ENCODE data around the gene KCNQ1.

The KCNQ1 gene

DNA sequence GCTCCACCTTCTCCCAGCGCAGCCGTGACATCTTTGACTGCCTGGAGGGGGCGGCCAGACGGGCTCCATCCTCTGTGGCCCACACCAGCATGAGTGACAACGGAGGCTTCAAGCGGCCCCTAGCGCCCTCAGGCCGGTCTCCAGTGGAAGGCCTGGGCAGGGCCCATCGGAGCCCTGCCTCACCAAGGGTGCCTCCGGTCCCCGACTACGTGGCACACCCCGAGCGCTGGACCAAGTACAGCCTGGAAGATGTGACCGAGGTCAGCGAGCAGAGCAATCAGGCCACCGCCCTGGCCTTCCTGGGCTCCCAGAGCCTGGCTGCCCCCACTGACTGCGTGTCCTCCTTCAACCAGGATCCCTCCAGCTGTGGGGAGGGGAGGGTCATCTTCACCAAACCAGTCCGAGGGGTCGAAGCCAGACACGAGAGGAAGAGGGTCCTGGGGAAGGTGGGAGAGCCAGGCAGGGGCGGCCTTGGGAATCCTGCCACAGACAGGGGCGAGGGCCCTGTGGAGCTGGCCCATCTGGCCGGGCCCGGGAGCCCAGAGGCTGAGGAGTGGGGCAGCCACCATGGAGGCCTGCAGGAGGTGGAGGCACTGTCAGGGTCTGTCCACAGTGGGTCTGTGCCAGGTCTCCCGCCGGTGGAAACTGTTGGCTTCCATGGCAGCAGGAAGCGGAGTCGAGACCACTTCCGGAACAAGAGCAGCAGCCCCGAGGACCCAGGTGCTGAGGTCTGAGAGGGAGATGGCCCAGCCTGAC, 41.7 kb upstream of the KCNQ1 start:
- DNase-seq (ENCODE audit: low spot score in 2 of 2) (no peak), ATAC-seq (ENCODE audit: low read depth) (no peak)
- peaks cover 5% of the 10 kb centered on the region for H3K36me3 Mint-ChIP-seq
- no peak overlapping the region for H3K27ac Mint-ChIP-seq
- H3K4me1 Mint-ChIP-seq: peaks cover 11% of the 10 kb centered on the region
- H3K27me3 Mint-ChIP-seq: no peaks in the 10 kb centered on the region
- H3K9me3 Mint-ChIP-seq: no peaks in the 10 kb centered on the region
- H3K4me3 Mint-ChIP-seq: peak overlapping the region; percentile 21

DNA sequence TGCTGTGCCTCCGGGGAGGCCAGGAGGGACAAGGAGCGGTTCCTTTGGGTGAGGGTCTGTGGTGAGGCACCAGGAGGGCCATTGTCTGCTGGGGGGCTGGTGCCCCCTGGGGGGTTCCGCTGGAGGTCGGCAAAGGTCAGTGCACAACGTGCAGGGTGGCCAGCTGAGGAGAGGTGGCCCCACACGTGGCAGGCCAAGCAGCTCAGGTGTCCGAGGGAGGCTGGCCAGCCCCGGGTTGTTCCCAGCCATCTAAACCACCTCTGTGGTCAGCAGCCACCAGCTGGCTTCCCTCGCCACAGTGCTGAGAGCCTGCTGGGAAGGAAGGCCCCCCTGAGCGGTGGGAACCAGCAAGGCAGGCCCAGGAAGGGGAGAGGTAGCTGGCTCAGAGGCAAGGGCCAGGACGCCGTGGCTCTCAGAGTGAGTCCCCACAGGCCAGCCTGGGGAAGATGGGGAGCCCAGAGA, 40.0 kb upstream of the KCNQ1 start:
- DNase-seq (ENCODE audit: low spot score in 2 of 2) (no peak), ATAC-seq (ENCODE audit: low read depth) (no peak)
- peaks cover 5% of the 10 kb centered on the region for H3K36me3 Mint-ChIP-seq
- no peaks in the 10 kb centered on the region for H3K9me3 Mint-ChIP-seq
- H3K27ac Mint-ChIP-seq: no peak overlapping the region
- no peaks in the 10 kb centered on the region for H3K27me3 Mint-ChIP-seq
- H3K4me1 Mint-ChIP-seq: peaks cover 5% of the 10 kb centered on the region
- no peak overlapping the region for H3K4me3 Mint-ChIP-seq

DNA sequence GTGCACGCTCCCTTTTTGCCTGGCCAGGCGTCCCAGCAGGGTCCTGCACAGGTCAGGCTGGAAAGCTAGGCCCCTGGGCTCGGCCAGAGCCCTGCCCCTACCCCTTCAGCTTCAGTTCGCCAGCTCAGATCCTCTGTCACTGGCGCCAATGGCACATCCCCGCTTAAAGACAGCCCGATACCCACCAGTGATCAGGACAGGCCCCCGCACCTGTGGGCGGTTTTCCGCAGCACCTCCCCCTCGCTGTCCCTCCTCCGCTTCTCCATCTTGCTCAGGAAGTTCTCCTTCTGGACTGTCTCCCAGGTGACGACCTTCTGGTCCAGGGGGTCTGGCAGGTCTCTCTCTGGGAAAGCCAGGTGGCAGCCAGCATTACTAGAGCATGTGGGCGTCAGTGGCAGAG, 38.4 kb upstream of the KCNQ1 start:
- Mint-ChIP-seq H3K9me3 (no peaks in the 10 kb centered on the region), H3K4me3 (no peak overlapping the region), H3K4me1 (peaks cover 3% of the 10 kb centered on the region), H3K27me3 (peaks cover 2% of the 10 kb centered on the region), H3K27ac (no peak overlapping the region), H3K36me3 (peaks cover 5% of the 10 kb centered on the region)
- DNase-seq (ENCODE audit: low spot score in 2 of 2) (no peak), ATAC-seq (ENCODE audit: low read depth) (no peak)

DNA sequence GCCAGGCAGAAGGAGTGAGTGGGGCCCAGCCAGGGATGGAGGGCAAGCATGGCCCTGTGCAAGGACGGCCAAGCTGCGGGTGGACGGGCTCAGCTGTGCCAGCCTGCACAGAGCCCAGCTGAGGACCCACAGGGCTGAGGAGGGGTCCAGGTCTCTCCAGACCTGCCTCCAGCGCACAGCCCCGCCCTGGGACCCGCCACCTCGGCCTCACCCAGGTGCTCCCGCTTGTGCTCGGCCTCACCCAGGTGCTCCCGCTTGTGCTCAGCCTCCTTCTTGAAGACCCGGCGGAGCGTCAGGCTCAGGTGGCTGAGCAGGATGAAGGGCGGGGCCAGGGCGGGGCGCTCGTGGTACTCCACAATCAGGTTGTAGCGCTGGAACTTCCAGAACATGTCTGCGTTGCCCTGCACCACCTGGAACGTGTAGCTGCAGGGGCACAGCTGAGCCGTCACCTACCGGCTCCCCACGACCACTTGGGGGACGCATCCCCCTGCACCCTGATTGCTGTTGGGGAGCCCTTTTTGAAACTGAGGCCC, 37.9 kb upstream of the KCNQ1 start:
- peaks cover 2% of the 10 kb centered on the region for H3K27me3 Mint-ChIP-seq
- H3K9me3 Mint-ChIP-seq: no peaks in the 10 kb centered on the region
- H3K27ac Mint-ChIP-seq: no peak overlapping the region
- H3K36me3 Mint-ChIP-seq: peaks cover 5% of the 10 kb centered on the region
- peaks cover 2% of the 10 kb centered on the region for H3K4me1 Mint-ChIP-seq
- DNase-seq (ENCODE audit: low spot score in 2 of 2) (no peak), ATAC-seq (ENCODE audit: low read depth) (no peak)
- no peak overlapping the region for H3K4me3 Mint-ChIP-seq

DNA sequence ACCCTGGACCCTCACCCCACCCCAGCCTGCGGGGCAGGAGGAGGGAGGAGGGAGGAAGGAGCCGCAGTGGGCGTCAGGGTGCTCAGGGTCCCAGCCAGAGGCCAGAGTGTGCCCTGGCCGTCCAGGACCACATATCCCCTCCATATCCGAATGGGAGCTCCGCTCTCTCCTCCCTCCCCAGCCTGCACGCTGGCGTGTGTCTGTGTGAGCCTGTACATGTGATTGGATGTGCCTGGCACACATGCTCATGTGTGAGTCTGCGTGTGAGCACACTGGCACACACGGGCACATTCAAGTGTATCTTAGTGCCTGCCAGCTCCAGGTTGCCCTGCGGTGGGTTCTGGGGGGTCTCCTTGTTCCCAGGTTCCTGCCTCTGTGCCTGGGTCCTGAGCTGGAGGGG, 36.1 kb upstream of the KCNQ1 start:
- Mint-ChIP-seq H3K36me3 (peaks cover 2% of the 10 kb centered on the region), H3K4me1 (peaks cover 2% of the 10 kb centered on the region), H3K4me3 (no peak overlapping the region), H3K27me3 (peaks cover 2% of the 10 kb centered on the region), H3K27ac (no peak overlapping the region), H3K9me3 (no peaks in the 10 kb centered on the region)
- no peak for DNase-seq (ENCODE audit: low spot score in 2 of 2)
- ATAC-seq (ENCODE audit: low read depth): no peak

DNA sequence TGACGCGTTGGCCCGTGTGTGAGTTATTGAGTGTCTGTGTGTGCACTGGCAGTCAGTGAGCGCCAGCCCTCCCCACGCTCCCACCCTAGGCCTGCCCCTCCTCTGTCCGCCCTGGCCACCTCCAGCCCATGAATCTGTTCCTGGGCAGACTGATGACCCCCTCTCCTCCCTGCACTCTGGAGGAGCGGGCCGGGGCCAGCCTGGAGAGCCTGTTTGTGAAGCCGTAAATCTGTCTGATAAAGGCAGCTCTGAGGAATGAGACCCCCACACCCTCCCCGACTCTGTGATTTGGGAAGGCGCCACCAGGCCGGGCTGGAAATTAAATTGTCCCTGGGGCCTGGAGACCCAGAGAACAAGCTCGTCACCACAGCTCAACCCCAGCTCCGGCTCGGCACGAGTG, 35.7 kb upstream of the KCNQ1 start:
- no peak for DNase-seq (ENCODE audit: low spot score in 2 of 2)
- no peak overlapping the region for H3K4me3 Mint-ChIP-seq
- H3K36me3 Mint-ChIP-seq: no peaks in the 10 kb centered on the region
- no peaks in the 10 kb centered on the region for H3K9me3 Mint-ChIP-seq
- no peak overlapping the region for H3K27ac Mint-ChIP-seq
- no peak for ATAC-seq (ENCODE audit: low read depth)
- H3K4me1 Mint-ChIP-seq: no peaks in the 10 kb centered on the region
- H3K27me3 Mint-ChIP-seq: peaks cover 2% of the 10 kb centered on the region

DNA sequence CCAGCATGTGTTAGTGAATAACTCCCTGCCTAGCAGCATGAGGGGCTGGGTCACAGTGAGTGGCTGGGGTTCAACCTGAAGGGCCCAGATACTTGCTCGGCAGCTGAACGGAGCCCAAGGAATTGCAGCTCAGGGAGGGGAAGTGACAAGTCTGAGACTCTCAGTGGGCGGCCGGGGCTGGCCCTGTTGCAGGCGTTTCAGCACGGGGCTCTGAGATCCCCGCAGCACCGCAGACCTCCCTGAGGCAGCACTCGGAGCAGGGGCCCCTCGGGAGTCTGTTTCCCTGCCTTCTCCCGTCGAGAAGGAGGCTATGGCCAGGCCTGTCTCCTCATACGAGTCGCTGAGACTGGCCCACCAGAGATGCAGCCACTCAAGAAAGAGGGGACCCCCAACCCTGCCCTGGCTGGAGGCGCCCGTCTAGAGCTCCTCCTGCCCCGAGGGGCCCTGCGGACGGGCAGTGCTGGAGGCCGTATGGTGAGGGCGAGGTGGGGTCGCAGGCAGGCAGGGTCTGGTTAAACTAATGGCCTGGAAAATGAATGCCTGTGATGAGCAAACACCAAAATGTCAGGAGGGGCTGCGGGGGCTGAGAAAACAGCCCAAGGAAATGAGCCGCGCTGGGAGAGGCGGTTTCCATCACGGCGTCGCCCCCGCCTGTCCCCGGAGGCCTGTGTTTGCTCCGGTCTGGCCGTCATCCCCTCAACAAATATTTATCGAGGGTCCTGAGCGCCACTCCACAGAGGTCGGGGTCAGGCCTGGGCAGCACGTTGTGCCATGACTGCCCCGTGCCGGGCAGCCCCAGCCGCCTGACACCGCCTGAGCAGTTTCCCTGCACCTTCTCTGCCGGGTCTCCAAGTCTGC, 35.0 kb upstream of the KCNQ1 start:
- Mint-ChIP-seq H3K4me1 (no peaks in the 10 kb centered on the region), H3K4me3 (no peak overlapping the region), H3K27ac (no peak overlapping the region), H3K36me3 (no peaks in the 10 kb centered on the region), H3K9me3 (no peaks in the 10 kb centered on the region), H3K27me3 (peaks cover 2% of the 10 kb centered on the region)
- ATAC-seq (ENCODE audit: low read depth) (no peak), DNase-seq (ENCODE audit: low spot score in 2 of 2) (no peak)

DNA sequence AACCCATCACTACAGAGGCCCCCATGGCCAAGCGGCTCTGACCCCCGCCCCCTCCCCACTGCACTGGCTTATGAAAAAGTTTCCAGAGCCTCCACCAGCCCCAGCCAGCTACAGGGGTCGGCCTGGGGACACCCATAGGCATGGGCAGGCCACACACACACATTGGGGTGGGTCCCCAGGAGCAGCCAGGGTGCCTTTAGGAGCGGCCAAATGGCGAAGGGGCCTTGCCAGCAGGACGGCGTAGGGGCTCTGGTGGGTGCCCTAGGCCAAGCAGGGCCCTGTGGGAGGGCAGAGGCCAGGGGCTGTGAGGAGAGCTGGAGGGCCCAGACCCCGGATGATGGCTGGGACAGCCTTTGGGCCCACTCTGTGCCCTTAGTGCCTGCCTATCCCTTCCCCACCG, 34.2 kb upstream of the KCNQ1 start:
- no peak for ATAC-seq (ENCODE audit: low read depth)

DNA sequence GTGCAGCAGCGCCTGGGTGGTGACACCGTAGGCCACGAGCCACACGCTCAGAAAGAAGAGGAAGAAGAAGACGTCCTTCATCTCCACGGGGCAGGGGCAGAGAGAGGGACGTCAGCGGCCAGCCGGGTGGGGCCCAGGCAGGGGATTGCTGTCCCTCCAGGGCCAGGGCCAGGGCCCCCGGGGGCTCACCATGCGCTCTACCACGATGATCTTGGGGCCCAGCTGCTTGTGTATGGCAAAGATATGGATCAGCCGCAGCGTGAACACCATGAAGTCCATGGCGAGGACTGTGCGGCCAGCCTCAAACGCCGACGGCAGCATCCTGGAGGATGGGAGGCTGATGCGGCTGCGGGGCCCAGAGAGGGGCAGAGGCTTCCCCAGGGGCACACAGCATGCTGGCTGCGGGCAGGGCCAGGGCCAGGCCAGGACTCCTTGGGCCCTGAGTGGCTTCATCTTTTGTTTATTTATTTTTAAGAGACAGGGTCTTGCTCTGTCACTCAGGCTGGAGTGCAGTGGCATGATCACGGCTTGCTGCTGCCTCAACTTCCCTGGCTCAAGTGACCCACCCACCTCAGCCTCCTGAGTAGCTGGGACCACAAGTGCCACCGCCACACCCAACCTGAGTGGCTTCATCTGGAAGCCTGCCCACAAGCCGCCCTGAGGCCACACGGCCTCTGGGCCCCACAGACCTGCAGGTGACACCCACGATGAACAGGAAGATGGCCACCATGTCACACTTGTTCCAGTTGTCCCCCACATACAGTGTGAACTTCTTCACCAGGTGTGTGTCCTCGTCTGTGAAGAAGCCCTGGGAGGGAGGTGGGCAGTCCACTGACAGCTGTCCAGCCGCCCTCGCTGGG, 33.1 kb upstream of the KCNQ1 start:
- DNase-seq (ENCODE audit: low spot score in 2 of 2): no peak
- Mint-ChIP-seq H3K4me3 (no peak overlapping the region), H3K27ac (no peak overlapping the region), H3K36me3 (no peaks in the 10 kb centered on the region), H3K4me1 (peaks cover 2% of the 10 kb centered on the region), H3K27me3 (peaks cover 4% of the 10 kb centered on the region), H3K9me3 (no peaks in the 10 kb centered on the region)
- no peak for ATAC-seq (ENCODE audit: low read depth)

More for the DNA sequence above, 34.2 kb upstream of the KCNQ1 start:
- Mint-ChIP-seq H3K4me1 (peaks cover 2% of the 10 kb centered on the region), H3K9me3 (no peaks in the 10 kb centered on the region), H3K27me3 (peaks cover 4% of the 10 kb centered on the region), H3K4me3 (no peak overlapping the region), H3K36me3 (no peaks in the 10 kb centered on the region), H3K27ac (no peak overlapping the region)
- no peak for DNase-seq (ENCODE audit: low spot score in 2 of 2)

DNA sequence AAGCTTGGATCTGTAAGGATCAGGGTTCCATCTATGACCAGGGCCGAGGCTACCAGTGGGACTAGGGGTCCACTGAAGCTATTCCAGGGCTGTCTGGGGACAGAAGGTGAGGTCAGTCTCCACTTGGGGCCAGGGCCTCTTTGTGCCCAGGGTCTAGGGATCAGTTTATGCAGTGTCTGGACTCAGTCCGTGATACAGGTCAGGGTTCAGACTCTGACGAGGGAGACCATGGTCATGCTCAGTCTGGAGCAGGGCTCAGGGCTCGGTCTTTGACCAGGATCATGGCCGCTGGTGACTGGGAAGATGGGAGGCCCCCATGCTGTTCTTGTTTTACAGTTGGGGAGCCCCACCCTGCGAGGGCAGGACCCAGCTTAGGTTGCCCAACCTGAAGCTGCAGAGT, 32.5 kb upstream of the KCNQ1 start:
- Mint-ChIP-seq H3K36me3 (no peaks in the 10 kb centered on the region), H3K4me3 (no peak overlapping the region), H3K27me3 (peaks cover 4% of the 10 kb centered on the region)

DNA sequence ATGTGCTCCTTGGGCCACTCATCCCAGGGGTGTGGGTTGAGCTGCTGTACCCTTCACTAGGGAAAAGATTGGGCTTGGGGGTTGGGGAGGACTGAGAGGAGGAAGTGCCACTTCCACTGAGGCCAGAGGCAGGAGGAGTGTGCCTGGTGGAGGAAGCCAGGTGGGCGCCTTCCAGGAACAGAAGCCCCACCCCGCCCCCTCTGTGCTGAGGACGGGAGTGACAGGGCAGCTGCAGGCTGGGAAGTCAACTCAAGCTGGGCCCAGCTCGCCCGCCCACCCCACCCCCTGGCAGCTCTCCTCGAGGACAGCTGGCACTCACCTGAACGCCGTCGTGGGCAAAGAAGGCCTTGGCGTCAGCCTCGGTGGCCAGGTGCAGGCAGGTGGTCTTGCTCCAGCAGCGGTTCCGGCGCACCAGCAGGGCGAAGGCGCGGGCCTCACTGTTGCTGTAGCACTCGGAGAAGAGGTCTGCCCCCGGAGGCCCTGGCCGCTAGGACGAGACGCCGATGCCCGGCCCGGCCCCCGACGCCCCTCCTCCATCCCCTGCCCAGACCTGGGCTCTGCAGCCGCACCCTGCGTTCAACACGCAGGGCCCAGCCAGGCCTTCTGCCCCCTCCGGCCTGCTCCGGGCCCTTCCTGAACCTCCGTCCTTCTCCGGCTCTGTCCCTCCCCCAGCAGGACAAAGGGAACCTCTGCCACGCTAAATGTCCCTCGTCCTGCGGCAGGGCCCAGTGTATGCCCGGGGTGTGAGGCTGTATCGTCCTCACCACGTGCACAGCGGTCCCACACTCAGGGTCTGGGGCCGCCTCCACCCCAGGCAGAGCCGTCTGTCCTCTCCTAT, 30.8 kb upstream of the KCNQ1 start:
- ATAC-seq (ENCODE audit: low read depth): no peak
- Mint-ChIP-seq H3K36me3 (no peaks in the 10 kb centered on the region), H3K9me3 (no peaks in the 10 kb centered on the region), H3K27me3 (peaks cover 4% of the 10 kb centered on the region), H3K4me1 (peaks cover 2% of the 10 kb centered on the region), H3K4me3 (no peak overlapping the region), H3K27ac (no peak overlapping the region)
- DNase-seq (ENCODE audit: low spot score in 2 of 2): no peak

More for the DNA sequence above, 32.5 kb upstream of the KCNQ1 start:
- Mint-ChIP-seq H3K4me1 (peaks cover 2% of the 10 kb centered on the region), H3K27ac (no peak overlapping the region), H3K9me3 (no peaks in the 10 kb centered on the region)
- ATAC-seq (ENCODE audit: low read depth) (no peak), DNase-seq (ENCODE audit: low spot score in 2 of 2) (no peak)

DNA sequence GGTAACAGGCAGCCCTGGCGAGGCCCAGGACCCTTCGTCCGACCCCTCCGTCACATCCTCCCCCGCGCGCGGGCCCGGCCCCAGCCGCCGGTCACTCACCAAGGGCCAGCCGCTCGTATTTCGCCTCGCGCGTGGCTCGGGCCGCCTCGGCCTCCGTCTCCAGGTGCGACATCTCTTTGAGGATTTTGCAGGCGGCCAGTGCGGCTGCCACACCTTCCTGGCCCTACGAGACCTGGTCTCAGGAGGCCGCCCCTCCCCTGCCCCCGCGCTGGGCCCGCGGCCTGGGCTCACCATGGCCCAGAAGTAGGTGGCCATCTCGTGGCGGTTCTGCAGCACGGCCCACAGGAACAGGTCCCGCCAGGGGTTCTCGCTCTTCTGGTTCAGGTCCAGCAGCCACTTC, 30.2 kb upstream of the KCNQ1 start:
- no peaks in the 10 kb centered on the region for H3K36me3 Mint-ChIP-seq
- H3K27ac Mint-ChIP-seq: no peak overlapping the region
- H3K27me3 Mint-ChIP-seq: peaks cover 4% of the 10 kb centered on the region
- ATAC-seq (ENCODE audit: low read depth) (no peak), DNase-seq (ENCODE audit: low spot score in 2 of 2) (no peak)
- H3K9me3 Mint-ChIP-seq: no peaks in the 10 kb centered on the region
- no peak overlapping the region for H3K4me3 Mint-ChIP-seq
- peaks cover 2% of the 10 kb centered on the region for H3K4me1 Mint-ChIP-seq

DNA sequence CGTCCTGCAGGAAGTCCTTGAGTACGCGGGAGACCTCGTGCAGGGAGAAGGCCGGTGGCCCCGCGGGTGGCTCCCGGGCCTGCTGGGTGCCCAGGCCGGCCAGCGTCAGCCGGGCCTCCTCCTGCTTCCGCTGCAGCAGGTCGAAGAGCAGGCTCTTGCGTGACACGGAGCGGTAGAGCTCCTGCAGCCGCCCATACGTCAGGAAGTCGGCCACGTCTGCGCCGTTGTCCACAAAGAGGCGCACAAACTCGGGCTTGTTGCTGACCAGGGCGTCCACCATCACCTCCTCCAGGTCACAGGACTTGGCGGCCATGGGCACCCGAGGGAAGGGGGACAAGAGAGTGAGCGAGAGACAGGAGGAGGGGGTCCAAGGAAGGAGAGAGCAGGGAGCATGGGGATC, 29.6 kb upstream of the KCNQ1 start:
- ATAC-seq (ENCODE audit: low read depth): no peak
- H3K27me3 Mint-ChIP-seq: peaks cover 4% of the 10 kb centered on the region

More for the DNA sequence above, 29.6 kb upstream of the KCNQ1 start:
- no peaks in the 10 kb centered on the region for H3K9me3 Mint-ChIP-seq
- peaks cover 2% of the 10 kb centered on the region for H3K4me1 Mint-ChIP-seq
- no peaks in the 10 kb centered on the region for H3K36me3 Mint-ChIP-seq
- no peak for DNase-seq (ENCODE audit: low spot score in 2 of 2)
- H3K4me3 Mint-ChIP-seq: no peak overlapping the region
- no peak overlapping the region for H3K27ac Mint-ChIP-seq

Data from memory B cell (primary cell).